ENCODE data around the gene SRY.

Gene SRY

GRCh38 chrY:2797991-2798390, 10.5 kb upstream of the SRY start:
- TF ChIP-seq, protein P1, sequence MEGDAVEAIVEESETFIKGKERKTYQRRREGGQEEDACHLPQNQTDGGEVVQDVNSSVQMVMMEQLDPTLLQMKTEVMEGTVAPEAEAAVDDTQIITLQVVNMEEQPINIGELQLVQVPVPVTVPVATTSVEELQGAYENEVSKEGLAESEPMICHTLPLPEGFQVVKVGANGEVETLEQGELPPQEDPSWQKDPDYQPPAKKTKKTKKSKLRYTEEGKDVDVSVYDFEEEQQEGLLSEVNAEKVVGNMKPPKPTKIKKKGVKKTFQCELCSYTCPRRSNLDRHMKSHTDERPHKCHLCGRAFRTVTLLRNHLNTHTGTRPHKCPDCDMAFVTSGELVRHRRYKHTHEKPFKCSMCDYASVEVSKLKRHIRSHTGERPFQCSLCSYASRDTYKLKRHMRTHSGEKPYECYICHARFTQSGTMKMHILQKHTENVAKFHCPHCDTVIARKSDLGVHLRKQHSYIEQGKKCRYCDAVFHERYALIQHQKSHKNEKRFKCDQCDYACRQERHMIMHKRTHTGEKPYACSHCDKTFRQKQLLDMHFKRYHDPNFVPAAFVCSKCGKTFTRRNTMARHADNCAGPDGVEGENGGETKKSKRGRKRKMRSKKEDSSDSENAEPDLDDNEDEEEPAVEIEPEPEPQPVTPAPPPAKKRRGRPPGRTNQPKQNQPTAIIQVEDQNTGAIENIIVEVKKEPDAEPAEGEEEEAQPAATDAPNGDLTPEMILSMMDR (conservative IDR thresholded peaks at IDR 0.05; ENCODE audit: low read length) = no peak
- H3K4me3 ChIP-seq (ENCODE audit: low read length) = no peak overlapping the region
- no peak for DNase-seq (ENCODE audit: low read depth)

- TF ChIP-seq, protein P1 (conservative IDR thresholded peaks at IDR 0.05; ENCODE audit: low read length) = no peak
- DNase-seq (ENCODE audit: low read depth) = no peak
- H3K4me3 ChIP-seq (ENCODE audit: low read length) = no peak overlapping the region
Measured at GRCh38 chrY:2796977-2797523, 9.6 kb upstream of the SRY start.

DNA sequence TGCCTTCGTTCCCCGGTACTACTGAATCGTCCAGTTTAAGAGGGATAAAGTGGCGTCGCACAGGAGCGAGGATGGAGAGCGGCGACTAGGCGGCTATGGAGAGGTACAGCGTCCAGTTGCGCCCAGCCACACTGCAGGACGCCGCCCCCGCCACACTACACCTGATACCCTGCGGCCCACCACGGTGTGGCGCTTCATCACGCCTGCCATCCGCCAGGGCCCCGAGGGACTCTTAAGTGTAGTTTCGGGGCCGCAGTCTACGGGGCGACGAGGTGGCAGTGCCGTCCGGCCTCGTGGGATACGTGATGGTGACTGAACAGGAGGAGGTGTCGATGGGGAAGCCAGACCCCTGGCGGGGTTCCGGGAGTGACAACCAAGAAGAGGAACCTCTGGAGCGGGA, 2.3 kb upstream of the SRY start:
- H3K4me3 ChIP-seq (ENCODE audit: low read length) = no peak overlapping the region
- TF ChIP-seq, protein P1 (conservative IDR thresholded peaks at IDR 0.05; ENCODE audit: low read length) = no peak
- no peak for DNase-seq (ENCODE audit: low read depth)

DNA sequence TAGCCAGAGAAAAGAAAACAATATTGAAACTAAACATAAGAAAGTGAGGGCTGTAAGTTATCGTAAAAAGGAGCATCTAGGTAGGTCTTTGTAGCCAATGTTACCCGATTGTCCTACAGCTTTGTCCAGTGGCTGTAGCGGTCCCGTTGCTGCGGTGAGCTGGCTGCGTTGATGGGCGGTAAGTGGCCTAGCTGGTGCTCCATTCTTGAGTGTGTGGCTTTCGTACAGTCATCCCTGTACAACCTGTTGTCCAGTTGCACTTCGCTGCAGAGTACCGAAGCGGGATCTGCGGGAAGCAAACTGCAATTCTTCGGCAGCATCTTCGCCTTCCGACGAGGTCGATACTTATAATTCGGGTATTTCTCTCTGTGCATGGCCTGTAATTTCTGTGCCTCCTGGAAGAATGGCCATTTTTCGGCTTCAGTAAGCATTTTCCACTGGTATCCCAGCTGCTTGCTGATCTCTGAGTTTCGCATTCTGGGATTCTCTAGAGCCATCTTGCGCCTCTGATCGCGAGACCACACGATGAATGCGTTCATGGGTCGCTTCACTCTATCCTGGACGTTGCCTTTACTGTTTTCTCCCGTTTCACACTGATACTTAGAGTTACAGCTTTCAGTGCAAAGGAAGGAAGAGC, 488 bp downstream of the SRY start:
- DNase-seq (ENCODE audit: low read depth) = no peak
- TF ChIP-seq, protein P1 (conservative IDR thresholded peaks at IDR 0.05; ENCODE audit: low read length) = no peak
- H3K4me3 ChIP-seq (ENCODE audit: low read length) = no peak overlapping the region
